Measurements from ENCODE around the gene MYH6.
"Not testable (repeated sequence)": the region's sequence is repeated elsewhere in the genome, so short reads cannot be mapped to it uniquely, and the experiment has no call there.

The MYH6 gene

GRCh38 chr14:23407516-23408306 is at the start of gene MYH6:
Gene MYH6, minus strand, starts transcription at chr14:23408273. Its CDS starts 1,050 bp downstream, at chr14:23407223.
- DNase-seq (ENCODE audit: low spot score), result no peak

GRCh38 chr14:23456883-23457586 is 49.0 kb upstream of the MYH6 start:
- not testable (repeated sequence) for DNase-seq (ENCODE audit: low spot score)

DNA sequence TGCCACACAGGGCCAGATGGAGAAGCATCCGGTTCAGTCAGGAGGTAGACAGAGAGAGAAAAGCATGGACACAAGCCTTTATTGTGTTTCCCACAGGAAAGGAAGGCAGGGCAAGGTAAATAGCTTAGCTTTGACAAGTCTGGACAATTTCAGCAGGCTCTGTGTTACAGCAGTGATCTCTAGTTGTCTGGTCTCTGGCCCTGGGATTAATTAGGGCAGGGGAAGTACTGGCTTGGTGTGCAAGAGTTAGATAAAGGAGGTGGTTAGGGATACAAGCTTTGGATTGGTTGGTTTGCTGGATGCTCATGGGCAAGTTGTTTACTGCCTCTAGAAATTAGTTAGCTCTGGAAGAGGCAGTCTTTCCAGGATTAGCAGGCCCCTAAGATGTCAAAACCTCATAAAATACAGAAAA is 46.4 kb upstream of the MYH6 start:
- no peak for DNase-seq (ENCODE audit: low spot score)

DNA sequence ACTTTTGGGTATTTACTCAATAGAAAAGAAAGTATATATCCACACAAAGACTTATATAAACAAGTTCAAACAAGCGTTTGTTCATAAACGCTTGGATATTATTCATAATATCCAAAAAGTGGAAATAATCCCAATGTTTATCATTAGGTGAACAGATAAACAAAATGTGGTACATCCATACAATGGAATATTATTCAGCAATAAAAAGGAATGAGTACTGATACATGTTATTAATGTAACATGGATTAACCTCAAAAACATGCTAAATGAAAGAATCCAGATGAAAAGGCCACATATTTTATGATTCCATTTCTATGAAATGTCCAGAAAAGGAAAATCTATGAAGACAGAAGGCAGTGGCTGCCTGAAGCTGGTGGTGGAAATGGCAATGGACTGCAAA is 44.2 kb upstream of the MYH6 start:
- no peak for DNase-seq (ENCODE audit: low spot score)

- DNase-seq (ENCODE audit: low spot score), result no peak
Observed at GRCh38 chr14:23450379-23450778, 42.3 kb upstream of the MYH6 start.

DNA sequence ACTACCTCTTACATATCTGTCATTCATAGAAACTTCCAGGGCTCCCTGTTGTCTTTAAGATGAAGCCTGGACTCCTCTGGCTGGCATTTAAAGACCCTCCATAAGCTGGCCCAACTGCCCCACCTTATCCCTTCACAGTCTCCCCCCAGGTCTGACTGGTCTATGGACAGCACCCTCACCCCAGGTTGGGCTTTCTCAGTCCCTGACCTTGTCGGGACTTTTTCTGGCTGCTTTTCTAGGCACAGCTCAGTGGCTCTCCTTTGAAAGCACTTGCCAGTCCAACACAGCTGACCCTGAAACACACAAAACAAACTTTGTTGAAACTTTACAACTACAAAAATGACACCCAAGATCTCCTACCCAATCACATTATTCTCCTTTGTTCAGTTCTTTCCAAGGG is 41.2 kb upstream of the MYH6 start:
- no peak for DNase-seq (ENCODE audit: low spot score)

DNA sequence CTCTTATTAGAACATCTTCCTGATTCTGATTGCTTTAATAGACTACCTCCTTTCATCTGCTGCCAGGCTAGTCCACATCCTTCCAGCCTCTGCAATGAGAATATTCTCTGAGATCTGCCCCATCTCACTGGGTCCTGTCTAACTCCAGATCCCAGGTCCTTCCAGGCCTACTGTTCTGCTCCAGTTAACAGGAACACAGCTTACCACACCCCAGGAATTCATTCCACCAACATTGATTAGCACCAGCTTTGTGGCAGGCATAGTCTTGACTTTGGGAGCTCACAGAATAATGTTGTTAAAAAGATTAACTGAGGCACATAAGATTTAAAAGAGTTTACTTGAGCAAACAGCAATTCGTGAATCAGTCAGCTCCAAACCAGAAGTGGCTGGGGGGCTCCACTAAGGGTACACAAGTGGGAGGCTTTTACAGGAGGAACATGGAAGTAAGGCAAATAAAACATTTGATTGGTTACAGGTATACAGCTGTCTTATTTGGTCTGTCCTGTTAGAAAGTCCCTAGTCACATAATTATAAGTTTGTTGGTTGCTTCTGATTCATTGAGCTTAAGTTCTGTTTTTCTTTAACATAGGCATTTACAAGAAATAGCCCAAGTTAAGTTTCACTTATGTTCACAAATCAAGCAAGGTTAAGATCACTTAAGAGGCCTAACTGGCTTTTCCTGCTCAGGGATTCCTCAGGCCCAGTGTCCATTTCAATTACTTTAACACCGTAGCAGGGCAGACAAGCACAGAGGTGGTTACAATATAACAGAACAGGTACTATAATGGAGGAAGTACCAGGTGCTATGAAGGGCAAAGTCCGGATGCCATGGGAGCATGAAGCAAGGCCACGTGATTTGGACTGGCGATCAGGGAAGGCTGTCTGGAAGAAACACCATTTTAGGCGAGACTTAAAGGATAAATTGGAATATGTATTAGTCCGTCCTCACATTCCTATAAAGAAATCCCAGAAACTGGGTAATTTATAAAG is 39.6 kb upstream of the MYH6 start:
- DNase-seq (ENCODE audit: low spot score), result no peak

GRCh38 chr14:23446291-23446851 is 38.3 kb upstream of the MYH6 start:
- DNase-seq (ENCODE audit: low spot score), result no peak

- no peak for DNase-seq (ENCODE audit: low spot score)
Observed at GRCh38 chr14:23445773-23446172, 37.7 kb upstream of the MYH6 start.

GRCh38 chr14:23444314-23444713 is 36.2 kb upstream of the MYH6 start:
- DNase-seq (ENCODE audit: low spot score), result no peak

- no peak for DNase-seq (ENCODE audit: low spot score)
Observed at GRCh38 chr14:23443881-23444280, 35.8 kb upstream of the MYH6 start.

GRCh38 chr14:23443411-23443812 is 35.3 kb upstream of the MYH6 start:
- no peak for DNase-seq (ENCODE audit: low spot score)

- no peak for DNase-seq (ENCODE audit: low spot score)
Observed at GRCh38 chr14:23442721-23443356, 34.8 kb upstream of the MYH6 start.

DNA sequence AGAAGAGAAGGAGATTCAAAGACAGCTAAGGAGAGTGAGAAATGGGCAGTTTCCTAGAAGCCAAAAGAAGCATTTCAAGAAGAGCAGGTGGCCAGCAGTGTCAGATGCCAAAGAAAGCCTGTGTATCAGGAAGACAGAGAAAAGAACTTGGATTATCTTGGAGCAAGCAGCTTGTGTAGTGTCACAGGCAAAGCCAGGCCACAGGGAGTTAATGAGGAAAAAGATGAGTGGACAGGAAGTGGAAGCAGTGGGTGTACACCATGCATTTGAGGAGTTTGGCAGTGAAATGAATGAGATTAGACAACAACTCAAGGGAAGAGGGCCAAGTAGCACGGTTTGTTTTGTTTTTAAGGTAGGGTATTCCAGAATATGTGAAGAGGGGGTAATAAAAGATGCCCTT is 33.0 kb upstream of the MYH6 start:
- no peak for DNase-seq (ENCODE audit: low spot score)

GRCh38 chr14:23439107-23439835 is 31.2 kb upstream of the MYH6 start:
- DNase-seq (ENCODE audit: low spot score), result no peak

- DNase-seq (ENCODE audit: low spot score), result no peak
Observed at GRCh38 chr14:23438101-23438971, 30.3 kb upstream of the MYH6 start.

- DNase-seq (ENCODE audit: low spot score), result no peak
Observed at GRCh38 chr14:23437133-23438100, 29.3 kb upstream of the MYH6 start.

DNA sequence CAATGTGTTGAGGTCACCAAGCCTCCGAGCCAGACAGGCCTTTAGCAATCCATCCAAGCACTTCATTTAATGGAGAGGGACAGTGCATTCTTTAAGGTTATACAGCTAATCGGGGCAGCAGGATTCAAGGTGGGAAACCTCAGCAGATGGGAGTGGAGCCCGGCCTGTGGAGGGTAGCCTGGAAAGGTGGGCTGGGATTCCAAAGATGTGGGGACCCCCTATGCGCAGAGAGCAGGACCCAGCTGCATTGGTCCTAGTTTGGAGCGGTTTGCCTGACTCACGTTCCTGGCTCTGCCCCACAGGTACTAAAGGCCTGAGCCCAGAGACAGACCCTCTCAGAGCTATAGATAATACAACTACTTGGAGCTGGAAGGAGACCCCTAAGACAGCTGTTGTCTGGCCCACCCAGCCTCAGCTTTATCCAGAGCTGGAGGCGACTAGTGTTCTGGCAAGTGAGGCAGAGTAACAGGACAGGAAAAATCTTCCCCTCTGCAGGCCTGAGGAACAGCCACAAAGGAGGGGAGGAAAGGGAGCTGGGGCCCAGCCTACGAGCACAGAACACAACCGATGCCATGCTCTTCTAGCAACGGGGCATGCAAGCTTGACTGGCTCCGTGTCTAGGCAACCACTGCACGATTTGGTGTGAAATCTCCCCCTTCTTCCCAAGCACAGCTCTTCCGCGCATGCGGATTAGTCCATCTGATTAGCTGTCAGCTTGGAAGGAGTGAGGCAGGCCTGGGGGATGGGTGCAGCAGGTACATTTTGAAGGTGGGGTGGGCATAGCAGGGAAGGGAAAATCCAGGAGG is 28.5 kb upstream of the MYH6 start:
- DNase-seq (ENCODE audit: low spot score), result peak; percentile 33
